Liver (tissue), 9 donors: Measurements from ENCODE around the gene LRRC27. TPM values are rescaled to one million over a fixed set of nuclear protein-coding genes. Genes with fewer than 3 reads are reported as not detected.

ENCODE experiments used
- DNase-seq: peaks from one replicate; pipeline ENCODE4 v3.0.0-alpha.2; 2017; ENCODE audit warnings: low spot score
- H3K27ac ChIP-seq, 2 donors: one replicate each; pipeline ENCODE4 v1.7.0; 2013; ENCODE audit warnings: inconsistent platforms in 2 of 2, low read length in 2 of 2, control low read depth in 1 of 2, low read depth in 1 of 2, mild to moderate bottlenecking in 1 of 2
- H3K27me3 ChIP-seq, 4 donors: one replicate each; pipeline versions ENCODE4 v1.6.1 to v1.7.0; 2013; ENCODE audit warnings: low read length in 3 of 4, inconsistent platforms in 1 of 4, mild to moderate bottlenecking in 1 of 4, moderate library complexity in 1 of 4; ENCODE audit not compliant: control insufficient read depth in 4 of 4, insufficient read depth in 4 of 4
- H3K36me3 ChIP-seq, 4 donors: one replicate each; pipeline versions ENCODE4 v1.6.1 to v1.7.0; 2013; ENCODE audit warnings: low read length in 3 of 4, mild to moderate bottlenecking in 3 of 4, low read depth in 1 of 4, moderate library complexity in 1 of 4; ENCODE audit not compliant: control insufficient read depth in 4 of 4, insufficient read depth in 3 of 4
- H3K4me1 ChIP-seq, 4 donors: one replicate each; pipeline versions ENCODE4 v1.6.1 to v1.7.0; 2013; ENCODE audit warnings: low read length in 3 of 4, mild to moderate bottlenecking in 3 of 4, moderate library complexity in 1 of 4; ENCODE audit not compliant: control insufficient read depth in 4 of 4, insufficient read depth in 4 of 4
- H3K4me3 ChIP-seq, 3 donors: one replicate each; pipeline versions ENCODE4 v1.6.1 to v1.7.0; 2013; ENCODE audit warnings: low read length in 3 of 3, control low read depth in 1 of 3, low read depth in 1 of 3, mild to moderate bottlenecking in 1 of 3
- H3K9ac ChIP-seq, 2 donors: one replicate each; pipeline ENCODE4 v1.7.0; 2013; ENCODE audit warnings: low read length in 2 of 2, mild to moderate bottlenecking in 2 of 2, moderate library complexity in 2 of 2, control low read depth in 1 of 2, low read depth in 1 of 2
- H3K9me3 ChIP-seq, 4 donors: one replicate each; pipeline versions ENCODE4 v1.6.1 to v1.7.0; 2013; ENCODE audit warnings: low read length in 3 of 4; ENCODE audit not compliant: control insufficient read depth in 4 of 4
- EGR1 ChIP-seq, 2 donors: IDR thresholded peaks; 2 replicates each; pipeline ENCODE4 v1.6.1; 2016 to 2018; ENCODE audit warnings: antibody characterized with exemption in 2 of 2, low read depth in 2 of 2
- FOXA1 ChIP-seq: IDR thresholded peaks from 2 replicates; pipeline ENCODE4 v1.6.1; 2016; ENCODE audit warnings: antibody characterized with exemption
- GABPA ChIP-seq, 2 donors: IDR thresholded peaks in 1 of 2; conservative IDR thresholded peaks in 1 of 2; 2 replicates each; pipeline ENCODE4 v1.6.1; 2016; ENCODE audit warnings: antibody characterized with exemption in 2 of 2, mild to moderate bottlenecking in 1 of 2, moderate library complexity in 1 of 2
- HNF4A ChIP-seq, 2 donors: conservative IDR thresholded peaks; 2 replicates each; pipeline ENCODE4 v1.6.1; 2016; ENCODE audit warnings: antibody characterized with exemption in 2 of 2, mild to moderate bottlenecking in 2 of 2
- HNF4G ChIP-seq: IDR thresholded peaks from 2 replicates; pipeline ENCODE4 v1.6.1; 2016; ENCODE audit warnings: antibody characterized with exemption
- MAX ChIP-seq: IDR thresholded peaks from 2 replicates; pipeline ENCODE4 v1.6.1; 2016; ENCODE audit warnings: antibody characterized with exemption
- NR2F2 ChIP-seq: IDR thresholded peaks from 2 replicates; pipeline ENCODE4 v1.6.1; 2016; ENCODE audit warnings: antibody characterized with exemption
- RAD21 ChIP-seq, 2 donors: IDR thresholded peaks; 2 replicates each; pipeline ENCODE4 v1.6.1; 2016; ENCODE audit warnings: antibody characterized with exemption in 2 of 2, mild to moderate bottlenecking in 2 of 2
- RXRA ChIP-seq, 2 donors: IDR thresholded peaks; 2 replicates each; pipeline ENCODE4 v1.6.1; 2017 to 2018; ENCODE audit warnings: antibody characterized with exemption in 2 of 2, mild to moderate bottlenecking in 1 of 2
- SP1 ChIP-seq: IDR thresholded peaks from 2 replicates; pipeline ENCODE4 v1.6.1; 2018; ENCODE audit warnings: antibody characterized with exemption, mild to moderate bottlenecking
- TAF1 ChIP-seq: conservative IDR thresholded peaks from 2 replicates; pipeline ENCODE4 v1.6.1; 2016; ENCODE audit warnings: antibody characterized with exemption, mild to moderate bottlenecking
- YY1 ChIP-seq: IDR thresholded peaks from 2 replicates; pipeline ENCODE4 v1.6.1; 2016; ENCODE audit warnings: antibody characterized with exemption, mild to moderate bottlenecking
- WGBS: extraction: QIAGEN DNeasy Blood & Tissue Kit; methylation state at CpG from one replicate; pipeline ENCODE4 v1.1.7; 2013; 5-methylcytosine and 5-hydroxymethylcytosine counted together
- polyA plus RNA-seq, 2 donors: library from polyadenylated mRNA; stranded (reverse) in 1 of 2; unstranded in 1 of 2; fragments of 200-250 nt in 1 of 2; fragments of >200 nt in 1 of 2; fragmentation: Nextera tagmentation in 1 of 2; extraction: Ambion mirVana in 1 of 2; gene quantifications; one replicate each; pipeline versions ENCODE4 v1.2.1 to v1.2.3, GENCODE V29; 2013 to 2015
- total RNA-seq, 2 donors: library from RNA; depleted of rRNA; stranded (reverse); fragments of >200 nt; gene quantifications; one replicate each; pipeline ENCODE4 v1.2.3, GENCODE V29; 2014
- TF ChIP-seq, protein P1 (sequence below): IDR thresholded peaks from 2 replicates; pipeline ENCODE4 v1.6.1; 2016; ENCODE audit warnings: antibody characterized with exemption
- TF ChIP-seq, protein P2 (sequence below): fragments of 150-350 bp; IDR thresholded peaks from 2 replicates; pipeline ENCODE4 v1.5.1; 2017; ENCODE audit warnings: improper control_type of control experiment, low read depth, low read length; ENCODE audit not compliant: missing input control
- TF ChIP-seq, protein P3 (sequence below): IDR thresholded peaks from 2 replicates; pipeline ENCODE4 v1.6.1; 2016; ENCODE audit warnings: antibody characterized with exemption
- TF ChIP-seq, protein P4 (sequence below): IDR thresholded peaks from 2 replicates; pipeline ENCODE4 v1.6.1; 2016; ENCODE audit warnings: antibody characterized with exemption, mild to moderate bottlenecking
- donor health status: healthy.
- donor health status: healthy.
- donor health status: healthy.
- donor health status: healthy.
- donor health status: healthy.

LRRC27 gene
- total and polyA plus RNA-seq, 4 donors: 1.8 to 2.8 (median 2.6) TPM

DNA sequence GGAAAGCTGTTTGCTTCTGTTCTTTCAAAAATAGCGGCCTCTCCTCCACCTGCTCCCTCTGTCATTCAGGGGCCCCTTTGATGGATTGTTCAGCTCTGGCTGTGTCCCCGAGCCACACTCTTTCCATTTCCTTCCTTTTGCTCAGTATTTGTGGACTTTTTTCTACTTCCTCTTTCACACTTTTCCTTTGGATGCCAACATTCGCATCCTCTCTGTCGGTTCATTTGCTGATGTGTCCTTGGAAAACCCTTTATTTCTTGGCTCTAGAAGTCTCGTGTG lies 53.3 kb downstream of the LRRC27 start (continued):
- TF ChIP-seq, protein P1, sequence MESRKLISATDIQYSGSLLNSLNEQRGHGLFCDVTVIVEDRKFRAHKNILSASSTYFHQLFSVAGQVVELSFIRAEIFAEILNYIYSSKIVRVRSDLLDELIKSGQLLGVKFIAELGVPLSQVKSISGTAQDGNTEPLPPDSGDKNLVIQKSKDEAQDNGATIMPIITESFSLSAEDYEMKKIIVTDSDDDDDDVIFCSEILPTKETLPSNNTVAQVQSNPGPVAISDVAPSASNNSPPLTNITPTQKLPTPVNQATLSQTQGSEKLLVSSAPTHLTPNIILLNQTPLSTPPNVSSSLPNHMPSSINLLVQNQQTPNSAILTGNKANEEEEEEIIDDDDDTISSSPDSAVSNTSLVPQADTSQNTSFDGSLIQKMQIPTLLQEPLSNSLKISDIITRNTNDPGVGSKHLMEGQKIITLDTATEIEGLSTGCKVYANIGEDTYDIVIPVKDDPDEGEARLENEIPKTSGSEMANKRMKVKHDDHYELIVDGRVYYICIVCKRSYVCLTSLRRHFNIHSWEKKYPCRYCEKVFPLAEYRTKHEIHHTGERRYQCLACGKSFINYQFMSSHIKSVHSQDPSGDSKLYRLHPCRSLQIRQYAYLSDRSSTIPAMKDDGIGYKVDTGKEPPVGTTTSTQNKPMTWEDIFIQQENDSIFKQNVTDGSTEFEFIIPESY: no peak
- TF ChIP-seq YY1: no peak
- TF ChIP-seq NR2F2: no peak
- no peak for TF ChIP-seq SP1
- no peak for TF ChIP-seq GABPA (IDR thresholded peaks at IDR 0.05 in 1 of 2, conservative IDR thresholded peaks at IDR 0.05 in 1 of 2)
- no peak for TF ChIP-seq RXRA (IDR thresholded peaks at IDR 0.05)

DNA sequence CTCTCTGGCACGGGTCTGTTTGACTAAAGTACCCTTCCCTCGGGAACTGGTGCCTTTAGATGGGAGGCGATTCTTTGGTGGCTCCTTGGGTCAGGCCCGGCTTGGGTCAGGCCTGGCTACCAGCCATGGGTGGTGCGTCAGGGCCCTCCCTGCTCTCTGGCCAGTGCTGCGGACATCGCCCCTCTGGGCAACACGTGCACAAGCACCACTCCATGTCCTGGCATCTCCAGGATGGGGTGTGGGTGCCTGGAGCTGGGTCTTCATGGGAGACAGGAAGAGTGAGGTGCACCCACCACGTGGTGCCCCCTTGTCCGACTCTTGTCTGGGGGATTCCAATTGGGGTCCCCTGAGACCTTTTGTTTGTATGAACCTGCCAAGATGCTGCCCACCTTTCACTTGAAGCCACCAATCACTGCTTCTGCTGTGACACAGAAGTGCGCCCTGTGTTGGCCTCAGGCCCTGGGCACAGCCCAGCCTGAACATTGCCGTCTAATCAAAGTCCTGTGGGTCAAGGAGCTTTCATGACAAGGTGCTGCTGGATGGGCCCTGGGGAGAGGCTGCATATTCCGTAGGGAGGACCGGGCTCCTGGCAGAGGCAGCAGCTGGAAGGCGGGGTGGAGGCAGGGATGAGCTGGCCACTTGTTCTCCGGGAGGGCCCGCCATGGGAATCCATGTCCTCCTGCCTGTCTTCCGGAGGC lies 53.9 kb downstream of the LRRC27 start:
- H3K4me1 ChIP-seq: peaks cover 0 to 11% (median 3%) of the 10 kb centered on the region in 4 donors
- no peak for DNase-seq
- H3K27me3 ChIP-seq: no peaks in the 10 kb centered on the region
- TF ChIP-seq, protein P2, sequence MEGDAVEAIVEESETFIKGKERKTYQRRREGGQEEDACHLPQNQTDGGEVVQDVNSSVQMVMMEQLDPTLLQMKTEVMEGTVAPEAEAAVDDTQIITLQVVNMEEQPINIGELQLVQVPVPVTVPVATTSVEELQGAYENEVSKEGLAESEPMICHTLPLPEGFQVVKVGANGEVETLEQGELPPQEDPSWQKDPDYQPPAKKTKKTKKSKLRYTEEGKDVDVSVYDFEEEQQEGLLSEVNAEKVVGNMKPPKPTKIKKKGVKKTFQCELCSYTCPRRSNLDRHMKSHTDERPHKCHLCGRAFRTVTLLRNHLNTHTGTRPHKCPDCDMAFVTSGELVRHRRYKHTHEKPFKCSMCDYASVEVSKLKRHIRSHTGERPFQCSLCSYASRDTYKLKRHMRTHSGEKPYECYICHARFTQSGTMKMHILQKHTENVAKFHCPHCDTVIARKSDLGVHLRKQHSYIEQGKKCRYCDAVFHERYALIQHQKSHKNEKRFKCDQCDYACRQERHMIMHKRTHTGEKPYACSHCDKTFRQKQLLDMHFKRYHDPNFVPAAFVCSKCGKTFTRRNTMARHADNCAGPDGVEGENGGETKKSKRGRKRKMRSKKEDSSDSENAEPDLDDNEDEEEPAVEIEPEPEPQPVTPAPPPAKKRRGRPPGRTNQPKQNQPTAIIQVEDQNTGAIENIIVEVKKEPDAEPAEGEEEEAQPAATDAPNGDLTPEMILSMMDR: no peak
- TF ChIP-seq NR2F2 (no peak), TAF1 (no peak), RXRA (IDR thresholded peaks at IDR 0.05) (no peak)
- TF ChIP-seq, protein P3, sequence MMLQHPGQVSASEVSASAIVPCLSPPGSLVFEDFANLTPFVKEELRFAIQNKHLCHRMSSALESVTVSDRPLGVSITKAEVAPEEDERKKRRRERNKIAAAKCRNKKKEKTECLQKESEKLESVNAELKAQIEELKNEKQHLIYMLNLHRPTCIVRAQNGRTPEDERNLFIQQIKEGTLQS: no peak
- TF ChIP-seq, protein P4, sequence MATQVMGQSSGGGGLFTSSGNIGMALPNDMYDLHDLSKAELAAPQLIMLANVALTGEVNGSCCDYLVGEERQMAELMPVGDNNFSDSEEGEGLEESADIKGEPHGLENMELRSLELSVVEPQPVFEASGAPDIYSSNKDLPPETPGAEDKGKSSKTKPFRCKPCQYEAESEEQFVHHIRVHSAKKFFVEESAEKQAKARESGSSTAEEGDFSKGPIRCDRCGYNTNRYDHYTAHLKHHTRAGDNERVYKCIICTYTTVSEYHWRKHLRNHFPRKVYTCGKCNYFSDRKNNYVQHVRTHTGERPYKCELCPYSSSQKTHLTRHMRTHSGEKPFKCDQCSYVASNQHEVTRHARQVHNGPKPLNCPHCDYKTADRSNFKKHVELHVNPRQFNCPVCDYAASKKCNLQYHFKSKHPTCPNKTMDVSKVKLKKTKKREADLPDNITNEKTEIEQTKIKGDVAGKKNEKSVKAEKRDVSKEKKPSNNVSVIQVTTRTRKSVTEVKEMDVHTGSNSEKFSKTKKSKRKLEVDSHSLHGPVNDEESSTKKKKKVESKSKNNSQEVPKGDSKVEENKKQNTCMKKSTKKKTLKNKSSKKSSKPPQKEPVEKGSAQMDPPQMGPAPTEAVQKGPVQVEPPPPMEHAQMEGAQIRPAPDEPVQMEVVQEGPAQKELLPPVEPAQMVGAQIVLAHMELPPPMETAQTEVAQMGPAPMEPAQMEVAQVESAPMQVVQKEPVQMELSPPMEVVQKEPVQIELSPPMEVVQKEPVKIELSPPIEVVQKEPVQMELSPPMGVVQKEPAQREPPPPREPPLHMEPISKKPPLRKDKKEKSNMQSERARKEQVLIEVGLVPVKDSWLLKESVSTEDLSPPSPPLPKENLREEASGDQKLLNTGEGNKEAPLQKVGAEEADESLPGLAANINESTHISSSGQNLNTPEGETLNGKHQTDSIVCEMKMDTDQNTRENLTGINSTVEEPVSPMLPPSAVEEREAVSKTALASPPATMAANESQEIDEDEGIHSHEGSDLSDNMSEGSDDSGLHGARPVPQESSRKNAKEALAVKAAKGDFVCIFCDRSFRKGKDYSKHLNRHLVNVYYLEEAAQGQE: no peak
- WGBS: 88% methylated on average over 18 of the region's 18 CpGs
- no peak overlapping the region for H3K4me3 ChIP-seq
- H3K36me3 ChIP-seq: no peaks in the 10 kb centered on the region
- H3K27ac ChIP-seq: no peak overlapping the region
- H3K9ac ChIP-seq: no peak overlapping the region
- no peaks in the 10 kb centered on the region for H3K9me3 ChIP-seq

DNA sequence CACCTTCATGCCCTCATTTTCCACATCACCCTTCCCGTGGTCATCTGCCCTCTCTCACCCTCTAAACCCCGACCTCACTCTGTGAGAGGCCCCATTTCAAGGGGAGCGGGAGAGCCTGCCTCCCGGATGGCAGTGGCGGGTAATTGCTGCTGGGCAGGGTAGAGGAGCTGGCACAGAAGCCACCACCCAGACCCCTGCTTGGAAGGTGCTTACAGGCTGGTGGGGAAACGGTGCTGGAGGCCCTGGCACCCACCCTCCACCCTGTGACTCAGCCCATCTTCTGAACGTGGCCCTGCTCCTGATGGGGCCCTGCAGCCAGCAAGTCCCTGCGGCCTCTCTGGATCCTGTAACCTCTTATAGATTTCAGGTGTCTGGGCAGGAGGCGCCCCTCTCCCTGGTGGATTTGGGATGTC lies 54.4 kb downstream of the LRRC27 start:
- no peak overlapping the region for H3K4me3 ChIP-seq
- H3K4me1 ChIP-seq: peaks cover 0 to 11% (median 3%) of the 10 kb centered on the region in 4 donors
- H3K9me3 ChIP-seq: no peaks in the 10 kb centered on the region
- no peaks in the 10 kb centered on the region for H3K36me3 ChIP-seq
- no peak for DNase-seq
- TF ChIP-seq FOXA1 (no peak), HNF4A (conservative IDR thresholded peaks at IDR 0.05) (no peak), EGR1 (IDR thresholded peaks at IDR 0.05; ENCODE audit: low read depth in 2 of 2) (no peak), GABPA (IDR thresholded peaks at IDR 0.05 in 1 of 2, conservative IDR thresholded peaks at IDR 0.05 in 1 of 2) (no peak), HNF4G (no peak), RXRA (IDR thresholded peaks at IDR 0.05) (no peak), MAX (no peak), SP1 (no peak), NR2F2 (no peak), RAD21 (IDR thresholded peaks at IDR 0.05) (no peak)
- TF ChIP-seq, protein P1: no peak
- TF ChIP-seq, protein P3: no peak
- WGBS: 83% methylated on average over 9 of the region's 9 CpGs
- no peaks in the 10 kb centered on the region for H3K27me3 ChIP-seq
- H3K27ac ChIP-seq: no peak overlapping the region
- no peak overlapping the region for H3K9ac ChIP-seq
